HG03066 (cell line): ENCODE measurements around the gene C1orf115.
"Not testable (repeated sequence)": the region's sequence is repeated elsewhere in the genome, so short reads cannot be mapped to it uniquely, and the experiment has no call there.

Experiments used
- ATAC-seq: cut with Tn5 transposase; IDR thresholded peaks from one replicate; pipeline ENCODE4 v1.9.1; 2021; ENCODE audit warnings: low read depth; ENCODE audit not compliant: unreplicated experiment

C1orf115 gene

GRCh38 chr1:220690140-220691052 is at the start of gene C1orf115:
Gene C1orf115 (plus strand): TSS chr1:220690363. CDS start chr1:220690403, 40 bp downstream.
- ATAC-seq, result peak; percentile 94

GRCh38 chr1:220642285-220642684 is 47.9 kb upstream of the C1orf115 start:
- ATAC-seq, result no peak

GRCh38 chr1:220652995-220653394 is 37.2 kb upstream of the C1orf115 start:
- ATAC-seq, result no peak

GRCh38 chr1:220655509-220655908 is 34.7 kb upstream of the C1orf115 start:
- peak; percentile 90 for ATAC-seq

GRCh38 chr1:220655961-220656740 is 34.0 kb upstream of the C1orf115 start:
- ATAC-seq, result peak; percentile 34

- ATAC-seq, result no peak
Observed at GRCh38 chr1:220666349-220666748, 23.8 kb upstream of the C1orf115 start.

GRCh38 chr1:220669005-220669404 is 21.2 kb upstream of the C1orf115 start:
- ATAC-seq, result no peak

GRCh38 chr1:220670365-220670764 is 19.8 kb upstream of the C1orf115 start:
- ATAC-seq, result no peak

- ATAC-seq, result no peak
Observed at GRCh38 chr1:220673921-220674320, 16.2 kb upstream of the C1orf115 start.

GRCh38 chr1:220677251-220677650 is 12.9 kb upstream of the C1orf115 start:
- no peak for ATAC-seq

- ATAC-seq, result peak; percentile 93
Observed at GRCh38 chr1:220680085-220680687, 10.0 kb upstream of the C1orf115 start.

GRCh38 chr1:220681220-220681880 is 8.8 kb upstream of the C1orf115 start:
- ATAC-seq, result no peak

GRCh38 chr1:220682901-220683576 is 7.1 kb upstream of the C1orf115 start:
- ATAC-seq, result no peak

GRCh38 chr1:220683716-220684115 is 6.4 kb upstream of the C1orf115 start:
- ATAC-seq, result not testable (repeated sequence)

- ATAC-seq, result no peak
Observed at GRCh38 chr1:220684890-220685289, 5.3 kb upstream of the C1orf115 start.

GRCh38 chr1:220685879-220686278 is 4.3 kb upstream of the C1orf115 start:
- no peak for ATAC-seq

GRCh38 chr1:220687809-220688208 is 2.4 kb upstream of the C1orf115 start:
- no peak for ATAC-seq

- ATAC-seq, result no peak
Observed at GRCh38 chr1:220689666-220690065, 497 bp upstream of the C1orf115 start.

- ATAC-seq, result no peak
Observed at GRCh38 chr1:220691053-220691684, 1.0 kb downstream of the C1orf115 start.
